Pulmonary artery endothelial cell (primary cell): ENCODE data around the gene TMEM179. TPM values are rescaled to one million over a fixed set of nuclear protein-coding genes. Genes with fewer than 3 reads are reported as not detected.

Source experiments
- DNase-seq: peaks from one replicate; pipeline ENCODE4 v3.0.0-alpha.2; 2011; ENCODE audit warnings: low read depth, low spot score
- total RNA-seq: library from RNA; depleted of rRNA; stranded (reverse); fragments of >200 nt; gene quantifications from 2 replicates; pipeline ENCODE4 v1.2.3, GENCODE V29; 2014

TMEM179 gene
- total RNA-seq, 1 donor from 2014 or later: 0.13 TPM

DNA sequence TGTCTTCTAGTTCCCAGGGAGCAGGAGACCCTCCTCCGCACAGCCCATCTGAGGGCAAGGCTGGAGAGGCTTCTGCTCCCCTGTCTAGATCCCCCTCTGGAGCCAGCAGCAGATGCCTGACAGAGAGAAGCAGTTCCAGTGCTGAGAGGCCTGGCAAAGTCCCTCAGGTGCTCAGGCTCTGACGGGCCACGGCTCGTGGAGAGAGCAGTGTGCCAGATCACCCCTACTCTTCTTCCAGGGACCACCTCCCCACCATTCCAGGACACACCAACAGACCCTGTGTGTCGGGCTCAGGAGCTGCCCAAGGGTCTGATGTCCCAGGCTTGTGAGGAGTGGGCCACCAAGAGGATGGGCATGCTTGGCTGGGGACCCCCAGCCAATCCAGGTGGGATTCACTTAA is 47.5 kb downstream of the TMEM179 start:
- no peak for DNase-seq

DNA sequence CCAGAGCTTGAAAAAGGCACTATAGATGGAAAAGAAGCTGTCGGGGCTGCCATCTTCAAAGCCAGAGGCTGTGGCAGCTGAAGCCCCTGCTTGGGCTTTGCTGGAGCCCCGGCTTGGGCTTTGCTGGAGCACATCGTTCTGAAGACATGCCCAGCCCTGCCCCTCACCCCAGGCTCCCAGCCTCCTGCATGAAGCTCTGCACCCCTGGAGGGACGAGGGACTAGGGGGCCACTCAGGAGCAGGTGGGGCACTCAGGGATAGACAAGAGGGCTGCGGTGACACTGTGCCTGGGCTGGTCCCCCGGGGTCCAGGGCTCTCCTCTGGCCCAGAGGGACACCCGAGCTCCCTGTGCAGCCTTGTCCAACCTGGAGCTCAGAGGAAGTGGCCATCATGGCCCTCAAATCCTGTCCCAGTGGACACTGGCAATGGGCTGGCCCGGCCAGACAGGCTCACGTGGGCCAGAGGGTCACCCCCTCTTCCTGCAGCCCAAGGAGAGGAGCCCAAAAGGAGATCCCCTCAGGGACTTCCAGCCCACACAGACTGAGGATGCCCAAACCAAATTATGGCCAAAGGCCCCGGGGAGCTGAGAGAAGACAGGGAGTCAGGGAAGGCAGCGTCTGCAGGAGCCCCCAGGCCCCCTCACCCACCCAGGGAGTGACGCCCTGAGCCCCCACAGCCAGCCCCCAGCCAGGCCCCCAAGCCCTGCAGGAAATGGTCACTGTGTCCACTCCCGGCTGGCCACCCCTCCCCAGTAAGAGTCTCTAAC is 48.1 kb downstream of the TMEM179 start:
- no peak for DNase-seq

DNA sequence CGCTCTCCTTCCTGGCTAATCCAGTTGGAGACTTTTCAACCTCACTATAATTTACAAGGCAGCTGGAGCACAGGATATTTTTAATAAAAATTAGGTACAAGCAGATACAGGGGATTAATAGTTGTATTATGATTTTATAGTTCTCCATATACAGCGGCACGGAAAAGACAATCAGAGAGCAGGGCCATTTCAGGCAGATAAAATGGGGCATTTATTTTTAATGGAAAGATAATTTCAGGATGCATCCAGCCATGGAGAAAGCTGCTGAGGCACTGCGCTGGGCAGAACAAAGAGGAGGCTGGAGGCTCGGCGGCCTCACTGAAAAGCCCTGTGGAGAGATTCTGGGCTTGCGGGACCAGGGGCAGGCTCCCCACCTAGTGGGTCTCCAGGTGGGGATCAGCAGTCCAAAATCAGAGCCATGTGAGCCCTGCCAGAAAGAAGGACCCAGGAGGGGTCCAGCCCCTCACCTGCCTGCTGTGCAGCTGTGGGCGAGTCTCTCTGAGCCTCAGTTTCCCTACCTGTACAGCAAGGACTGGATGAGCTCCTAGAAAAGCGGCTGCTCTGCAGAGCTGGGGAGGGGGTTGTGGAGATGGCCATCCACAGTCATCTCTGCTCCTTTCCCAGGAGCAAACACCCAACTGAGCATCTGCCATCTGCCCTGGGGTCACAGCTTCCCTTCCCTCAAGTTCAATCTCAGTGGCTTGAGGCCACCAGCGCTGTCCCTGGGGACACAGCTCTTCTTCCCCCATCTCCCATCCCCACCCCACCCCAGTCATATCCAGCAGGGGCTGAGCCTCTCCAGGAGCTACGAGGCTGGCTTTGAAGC is 48.9 kb downstream of the TMEM179 start:
- DNase-seq: no peak

DNA sequence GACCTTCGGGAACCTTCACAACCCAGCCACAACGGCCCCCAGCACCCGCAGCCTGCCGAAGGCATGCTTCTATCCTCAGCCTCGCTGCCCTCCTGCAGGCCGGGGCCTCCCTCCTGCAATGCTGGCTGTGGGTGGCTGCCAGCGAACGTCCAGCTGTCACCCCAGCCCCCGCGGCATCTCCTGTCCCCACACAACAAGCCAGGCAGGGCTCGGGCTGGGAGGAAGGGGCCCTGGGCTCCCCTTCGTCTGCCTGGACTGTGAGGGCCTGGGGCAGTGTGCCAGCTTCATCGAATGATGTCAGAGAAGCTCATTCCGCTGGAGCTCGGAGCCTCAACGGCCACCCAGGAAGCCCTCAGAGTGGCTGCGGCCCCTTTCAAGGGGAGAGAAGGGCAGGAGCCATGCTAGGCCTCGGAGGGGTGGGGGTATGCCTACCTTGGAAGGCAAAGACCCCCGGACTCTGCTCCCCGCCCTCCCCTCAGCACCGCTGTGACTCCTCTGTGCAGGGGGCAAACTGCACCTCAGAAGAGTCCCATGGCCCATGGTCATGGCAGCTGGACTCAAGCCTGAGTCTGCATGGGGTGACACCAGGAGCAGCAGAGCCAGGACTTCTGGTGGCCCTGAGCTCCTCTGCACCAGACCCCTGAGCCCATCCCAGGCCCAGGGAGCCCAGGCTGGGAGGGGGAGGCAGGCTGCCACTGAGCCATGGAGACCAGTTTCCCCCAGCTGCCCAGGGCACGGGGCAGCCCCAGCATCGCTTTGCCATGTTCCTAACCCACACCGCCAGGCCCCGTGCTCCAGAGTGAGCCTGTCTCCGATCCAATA is 49.8 kb downstream of the TMEM179 start:
- no peak for DNase-seq

DNA sequence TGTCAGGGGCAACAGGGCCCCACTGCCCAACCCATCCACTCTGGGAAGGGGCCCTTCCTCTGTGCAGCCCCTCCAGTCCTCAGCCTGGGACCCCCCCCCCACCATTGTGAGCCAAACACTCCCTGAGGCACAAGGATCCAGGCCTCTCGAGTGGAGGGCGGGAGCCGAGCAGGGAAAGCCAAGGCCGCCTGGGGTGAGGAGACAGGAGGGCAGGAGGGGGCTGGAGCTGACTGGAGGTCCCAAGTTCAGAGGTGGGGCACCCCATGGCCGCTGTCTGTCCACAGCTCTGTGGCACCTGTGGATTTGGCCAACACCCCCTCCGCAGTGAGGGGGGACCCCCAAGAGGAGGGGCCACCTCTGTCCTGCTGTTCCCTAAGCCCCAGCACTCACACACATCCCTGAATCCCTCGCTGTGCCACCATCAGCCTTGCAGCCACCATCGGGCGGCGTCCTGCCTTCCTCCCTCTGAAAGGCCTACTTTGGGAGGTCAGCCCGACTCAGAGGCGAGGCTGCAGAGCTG is 50.4 kb downstream of the TMEM179 start:
- DNase-seq: no peak

DNA sequence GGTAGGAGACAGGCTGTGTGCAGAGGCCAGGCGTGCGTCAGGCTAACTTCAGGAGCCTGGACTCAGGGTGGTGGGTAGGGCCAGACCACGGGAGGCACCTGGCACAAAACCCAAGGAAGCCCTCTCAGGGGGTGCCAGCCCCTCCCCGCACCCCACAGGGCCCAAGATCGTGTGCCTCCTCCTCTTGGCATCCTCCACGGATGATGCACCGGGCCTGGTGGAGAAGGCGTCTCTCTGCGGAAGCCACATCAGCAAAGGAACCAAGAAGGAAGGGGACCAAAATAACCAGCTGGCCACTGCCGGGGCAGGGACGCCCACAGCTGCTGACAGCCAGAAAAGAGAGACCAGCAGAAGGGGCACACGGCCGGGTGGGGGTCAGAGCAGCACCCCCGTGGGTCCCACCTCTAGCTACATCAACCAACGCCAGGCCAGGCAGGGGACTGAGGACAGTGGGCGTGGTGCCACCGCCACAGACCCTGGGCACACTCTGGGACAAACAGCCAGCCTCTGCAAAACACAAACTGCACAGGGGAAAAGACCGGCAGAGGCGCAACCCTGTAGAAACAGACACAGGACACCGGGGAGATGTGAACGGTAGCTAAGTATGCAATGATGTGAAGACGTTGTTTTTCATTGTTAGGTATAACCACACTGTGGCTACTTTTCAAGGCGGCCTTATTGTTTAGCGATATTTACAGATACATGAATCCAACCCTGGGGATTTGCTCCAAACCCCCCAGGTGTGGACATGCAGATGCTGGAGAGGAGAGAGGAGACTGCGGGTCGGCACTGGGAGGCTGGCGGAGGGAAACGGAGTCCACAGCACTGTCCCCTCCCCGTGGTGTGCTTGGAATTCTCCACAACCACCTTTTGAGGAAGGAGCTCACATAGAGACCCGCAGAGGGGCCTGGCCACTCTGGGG is 51.1 kb downstream of the TMEM179 start:
- no peak for DNase-seq

DNA sequence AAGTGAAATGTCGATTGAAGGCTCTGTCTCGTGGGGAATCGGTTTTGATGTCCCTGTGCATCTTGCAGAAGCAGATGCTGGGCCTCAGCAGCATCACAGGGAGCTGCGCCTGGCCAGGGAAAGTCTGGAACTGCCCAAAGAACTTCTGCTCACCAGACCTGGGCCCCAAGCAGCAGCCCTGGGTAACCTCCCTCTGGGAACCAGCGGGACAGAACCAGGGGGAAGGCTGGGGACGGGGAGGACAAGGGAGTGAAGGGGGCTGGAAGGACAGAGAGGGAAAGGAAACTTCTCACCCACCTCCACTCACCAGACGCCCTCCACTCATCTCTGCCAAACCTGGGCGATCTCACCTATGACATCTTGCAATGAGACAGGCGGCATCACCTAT is 51.8 kb downstream of the TMEM179 start:
- no peak for DNase-seq

DNA sequence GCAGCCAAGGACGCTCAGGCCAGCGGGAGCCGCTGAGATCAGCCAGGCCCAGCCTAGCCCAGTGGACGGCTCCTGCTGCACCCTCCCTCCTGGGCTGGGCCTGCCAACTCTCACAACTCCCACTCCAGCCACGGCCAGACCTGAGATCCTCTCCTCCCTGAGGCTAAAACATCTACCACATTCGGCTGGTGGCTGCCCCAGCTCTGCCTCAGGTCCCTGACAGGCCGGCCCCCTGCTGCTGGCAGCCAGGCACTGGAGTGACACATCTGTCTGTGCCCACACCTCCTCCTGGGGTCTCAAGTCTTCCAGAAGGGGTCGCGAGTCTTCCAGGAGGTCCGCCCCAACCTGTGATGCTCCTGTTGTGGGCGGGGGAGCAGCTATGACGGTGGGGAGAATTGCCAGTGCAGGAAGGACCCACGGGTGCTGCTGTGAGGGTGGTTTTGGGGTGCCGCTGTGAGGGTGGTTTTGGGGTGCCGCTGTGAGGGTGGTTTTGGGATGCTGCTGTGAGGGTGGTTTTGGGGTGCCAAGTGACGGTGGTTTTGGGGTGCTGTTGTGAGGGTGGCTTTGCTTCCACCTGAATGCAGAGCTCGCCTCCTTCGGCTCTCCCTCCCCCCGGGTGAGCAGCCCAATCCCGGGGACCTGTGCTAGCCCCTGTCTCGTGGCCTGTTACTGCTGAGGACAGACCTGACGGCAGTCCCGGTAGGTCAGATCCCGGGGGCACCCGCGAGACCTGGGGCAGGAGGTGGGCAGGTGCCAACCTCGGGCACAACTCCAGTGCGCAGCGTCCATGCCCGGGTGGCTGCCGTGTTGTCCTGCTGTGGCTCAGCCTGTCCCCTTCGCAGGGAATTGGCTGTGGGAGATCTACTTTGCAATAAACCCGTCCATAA is 52.5 kb downstream of the TMEM179 start:
- no peak for DNase-seq

DNA sequence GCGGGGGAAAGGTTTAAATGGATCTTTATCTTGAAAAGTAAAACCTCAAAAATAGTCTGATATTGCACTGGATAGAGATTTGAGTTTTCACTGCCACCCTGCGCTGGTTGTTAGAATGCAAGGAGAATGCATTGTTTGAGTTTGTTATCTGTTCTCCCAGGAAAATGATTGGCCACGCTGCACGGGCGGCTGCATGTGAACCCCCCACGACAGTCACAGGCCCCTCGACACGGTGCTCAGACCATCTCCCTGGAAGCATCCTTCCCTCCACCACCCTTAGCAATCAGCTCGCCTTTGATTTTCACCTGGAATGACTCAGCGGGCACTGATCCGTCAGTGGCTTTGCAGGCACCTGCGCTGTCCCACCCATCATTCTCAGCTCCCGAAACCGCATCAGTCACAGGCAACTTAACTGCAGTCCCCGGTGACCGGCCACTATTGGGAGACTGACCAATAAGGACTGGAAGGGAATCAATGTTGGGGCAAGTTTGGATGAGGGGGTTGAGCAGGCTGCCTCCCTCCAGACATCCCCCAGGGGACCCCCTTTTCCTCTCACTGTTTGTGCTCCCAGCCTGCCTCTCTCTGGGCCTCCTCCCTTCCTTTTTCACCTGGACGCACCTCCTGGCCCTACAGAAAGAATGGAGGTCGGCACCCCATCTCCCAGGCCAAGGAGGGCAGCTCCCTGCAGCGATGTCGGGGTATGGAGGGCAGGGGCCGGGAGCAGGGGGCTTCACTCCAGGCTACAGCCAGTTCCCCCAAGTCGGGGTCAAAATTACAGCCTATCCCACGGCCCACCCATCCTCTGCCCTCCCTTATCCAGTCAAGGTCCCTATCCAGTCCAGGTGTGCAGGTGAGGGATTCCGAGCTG is 53.5 kb downstream of the TMEM179 start:
- no peak for DNase-seq

DNA sequence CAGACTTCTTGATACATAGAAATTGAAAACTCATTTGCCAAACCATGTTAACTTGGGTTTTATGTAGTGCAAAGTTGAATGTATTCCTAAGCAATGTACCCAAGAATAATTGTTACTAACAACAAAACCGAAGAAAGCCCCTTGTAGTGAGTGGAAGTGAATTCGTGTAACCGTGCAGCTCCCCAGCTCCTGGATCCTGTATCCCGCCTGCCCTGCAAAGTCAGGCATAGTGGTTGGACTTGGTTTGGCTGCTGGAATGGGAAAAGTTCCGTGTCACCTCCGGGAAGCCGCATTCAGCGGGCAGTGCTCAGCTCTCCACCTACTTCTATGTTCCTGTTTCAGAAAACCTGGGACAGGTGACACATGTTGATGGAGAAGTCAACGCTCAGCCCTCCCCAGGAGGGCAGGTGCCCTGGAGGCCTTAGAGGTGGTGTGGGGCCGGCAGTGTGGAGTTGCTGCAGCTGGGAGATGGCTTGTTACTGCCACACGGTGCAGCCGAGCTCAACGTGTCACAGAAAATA is 54.2 kb downstream of the TMEM179 start:
- DNase-seq: no peak

DNA sequence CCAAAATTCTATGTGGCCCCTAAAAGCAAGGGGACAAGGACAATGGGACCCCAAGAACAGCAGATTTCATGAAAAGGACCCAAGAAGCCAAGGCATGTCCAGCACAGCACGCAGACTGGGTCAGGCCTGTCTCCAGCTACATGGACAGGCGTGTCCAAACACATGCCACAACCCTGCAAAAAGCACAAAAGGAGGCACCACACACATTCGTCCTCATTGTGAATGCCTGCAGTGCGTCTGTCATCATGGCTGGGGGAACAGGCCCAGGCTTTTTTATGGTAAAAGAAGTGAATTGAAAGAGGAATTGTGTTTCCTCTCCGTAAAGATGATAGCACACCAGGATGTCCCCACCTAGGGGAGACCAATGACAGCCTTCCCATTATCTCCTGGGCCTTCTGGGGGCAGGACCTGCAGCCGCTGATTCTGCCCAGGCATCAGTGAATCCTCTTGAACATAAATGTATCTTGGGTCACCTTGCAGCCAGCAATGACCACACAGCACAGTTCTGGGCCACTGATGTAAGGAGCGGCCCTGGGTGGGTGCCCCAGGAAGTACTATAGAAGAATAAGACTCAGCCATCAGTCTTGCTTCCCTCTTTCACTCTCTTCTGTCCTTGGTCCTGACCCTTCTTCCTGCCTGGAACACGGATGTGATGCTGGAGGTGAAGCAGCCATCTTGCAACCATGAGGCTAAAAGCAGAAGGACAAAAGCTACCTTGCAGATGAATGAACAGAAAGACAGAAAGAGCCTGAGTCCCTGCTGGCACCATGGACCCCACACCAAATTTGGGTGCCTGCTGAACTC is 54.8 kb downstream of the TMEM179 start:
- no peak for DNase-seq

DNA sequence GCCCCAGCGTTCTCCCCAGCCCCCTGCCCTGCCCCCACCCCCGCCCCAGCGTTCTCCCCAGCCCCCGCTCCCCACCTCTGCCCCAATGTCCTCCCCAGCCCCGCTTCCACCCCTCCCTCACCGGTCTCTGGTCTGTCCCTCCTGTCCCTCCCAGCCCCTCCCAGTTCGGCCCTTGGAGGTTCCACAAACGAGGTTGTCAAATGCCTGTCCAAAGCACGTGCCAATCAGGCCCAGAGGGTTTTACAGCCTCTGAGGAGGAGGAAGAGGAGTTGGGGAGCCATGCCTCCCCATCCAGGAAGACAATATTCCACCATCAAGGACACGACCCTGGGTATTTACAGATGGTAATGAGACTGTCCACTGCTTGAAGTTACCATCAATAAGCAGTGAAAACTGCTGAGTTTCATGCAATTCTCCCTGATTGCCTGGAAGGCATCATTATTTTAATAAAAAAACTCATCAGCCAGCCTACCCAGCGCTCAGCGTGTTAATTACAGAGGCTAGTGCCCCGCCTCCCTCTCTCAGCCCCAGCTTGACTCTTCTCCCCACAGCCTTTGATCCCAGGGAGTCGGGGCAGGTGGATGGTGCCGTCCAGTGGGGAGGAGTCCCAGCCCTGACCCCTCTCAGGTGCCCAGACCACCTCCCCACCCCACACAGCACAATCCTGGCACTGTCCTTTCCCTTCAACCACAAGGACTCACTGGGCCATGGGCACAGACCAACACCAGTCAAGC is 55.6 kb downstream of the TMEM179 start:
- no peak for DNase-seq

DNA sequence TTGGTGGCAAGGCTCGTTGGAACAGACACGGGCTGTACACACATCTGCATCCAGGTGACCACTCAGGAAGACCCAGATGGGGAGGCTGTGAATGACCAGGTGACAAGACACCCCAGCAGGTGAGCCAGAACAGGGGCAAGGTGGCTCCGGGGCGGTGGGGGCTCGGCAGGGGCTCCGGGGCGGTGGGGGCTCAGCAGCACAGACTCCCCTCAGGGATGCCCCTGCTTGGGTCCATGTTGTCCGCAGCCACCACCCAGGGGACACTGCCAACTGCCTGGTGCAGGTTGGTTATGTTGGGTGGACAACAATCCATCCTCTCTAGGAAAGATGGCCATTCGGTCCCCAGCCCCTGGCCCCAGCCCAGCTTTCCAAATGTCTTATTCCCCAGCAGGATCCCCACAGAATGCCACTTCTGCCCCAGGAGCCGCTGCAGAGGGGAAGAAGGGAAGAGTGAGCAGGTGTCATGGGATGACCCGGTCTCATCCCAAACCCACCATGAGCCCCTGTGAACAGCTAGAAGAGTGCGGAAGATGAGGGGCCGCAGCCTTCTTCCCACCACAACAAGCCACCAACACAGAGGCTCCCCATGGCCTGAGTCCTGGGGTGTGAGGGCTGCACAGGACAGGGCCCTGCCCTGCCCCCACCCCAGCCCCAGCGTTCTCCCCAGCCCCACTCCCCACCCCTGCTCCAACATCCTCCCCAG is 56.4 kb downstream of the TMEM179 start:
- DNase-seq: no peak

DNA sequence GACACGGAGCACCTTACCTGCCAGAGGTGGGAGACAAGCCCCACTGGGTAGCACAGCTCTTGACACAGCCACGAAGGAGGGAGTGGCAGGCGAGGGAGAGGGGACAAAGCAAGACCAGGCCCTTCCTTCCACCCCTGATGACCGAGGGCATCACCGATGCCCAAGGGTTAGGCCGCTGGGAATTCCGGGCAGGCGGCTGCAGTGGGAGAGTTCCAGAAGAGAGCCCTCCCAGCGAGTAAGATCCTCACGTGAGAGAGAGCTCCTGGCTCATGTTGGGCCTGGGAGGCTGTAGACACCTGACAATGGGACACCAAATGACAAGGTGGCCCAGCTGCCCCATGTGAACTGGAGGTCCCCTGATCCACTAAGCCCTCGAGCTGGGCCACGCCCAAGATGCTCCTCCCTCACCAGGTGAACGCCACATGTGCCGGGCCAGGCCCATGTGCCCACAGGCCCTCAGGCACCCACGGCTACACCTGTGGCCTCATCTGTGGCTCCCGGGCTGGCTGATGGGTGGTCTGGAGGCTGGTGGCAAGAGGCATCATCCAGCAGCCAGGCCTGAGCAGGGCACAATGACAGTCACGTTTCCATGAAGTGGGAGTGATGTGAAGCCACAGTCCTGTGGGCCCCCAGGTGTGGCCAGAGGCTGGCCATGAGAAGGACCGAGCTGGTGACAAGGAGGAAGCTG is 57.1 kb downstream of the TMEM179 start:
- no peak for DNase-seq

DNA sequence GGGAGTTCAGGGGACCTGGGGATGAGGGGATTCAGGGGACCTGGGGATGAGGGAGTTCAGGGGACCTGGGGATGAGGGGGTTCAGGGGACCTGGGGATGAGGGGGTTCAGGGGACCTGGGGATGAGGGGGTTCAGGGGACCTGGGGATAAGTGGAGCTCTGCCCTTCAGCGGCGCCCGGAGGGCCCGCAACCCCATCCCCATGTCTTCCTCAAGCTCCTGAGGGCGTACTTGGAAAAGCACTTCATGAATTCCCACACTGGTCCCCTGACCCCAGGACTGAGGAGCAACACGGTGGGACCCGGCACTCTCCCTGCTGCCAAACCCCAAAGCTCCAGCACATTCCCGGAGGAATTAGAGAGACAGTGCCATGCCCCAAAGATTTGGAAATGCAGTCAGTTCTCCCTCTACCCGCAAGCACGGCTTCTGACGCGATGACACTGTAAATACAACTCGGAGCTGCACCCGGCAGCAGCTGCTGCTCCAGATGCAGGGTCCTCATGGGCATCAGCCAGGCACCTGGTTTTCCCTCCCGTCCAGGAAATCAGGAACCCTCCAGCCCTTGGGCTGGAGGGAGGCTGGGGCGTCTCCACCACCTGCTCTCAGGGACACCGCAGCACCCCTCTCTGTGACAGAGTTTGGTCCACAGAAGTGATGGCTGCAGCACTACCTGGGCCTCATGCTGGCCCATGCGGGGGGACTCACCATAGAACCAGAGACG is 57.8 kb downstream of the TMEM179 start:
- no peak for DNase-seq
